Measurements from ENCODE around the gene KAZN.

Gene KAZN

GRCh38 chr1:14926818-14927575 is 328.5 kb downstream of the KAZN start:
- TF ChIP-seq CTCF (IDR thresholded peaks at IDR 0.05; ENCODE audit: borderline replicate concordance, control extremely low read depth, extremely low read depth, insufficient read depth, missing control alignments) = no peak
- in situ Hi-C loops (cut with MboI; ENCODE audit: low sequenced_read_pairs, unreplicated experiment) = no loop called here
- DNase-seq (ENCODE audit: low spot score) = no peak

- TF ChIP-seq CTCF (IDR thresholded peaks at IDR 0.05; ENCODE audit: borderline replicate concordance, control extremely low read depth, extremely low read depth, insufficient read depth, missing control alignments) = no peak
- in situ Hi-C loops (cut with MboI; ENCODE audit: low sequenced_read_pairs, unreplicated experiment) = no loop called here
- no peak for DNase-seq (ENCODE audit: low spot score)
These were observed 329.9 kb downstream of the KAZN start for GRCh38 chr1:14928412-14928811.

GRCh38 chr1:14928886-14929546 is 330.5 kb downstream of the KAZN start:
- TF ChIP-seq CTCF (IDR thresholded peaks at IDR 0.05; ENCODE audit: borderline replicate concordance, control extremely low read depth, extremely low read depth, insufficient read depth, missing control alignments) = no peak
- DNase-seq (ENCODE audit: low spot score) = no peak
- in situ Hi-C loops (cut with MboI; ENCODE audit: low sequenced_read_pairs, unreplicated experiment) = no loop called here

- no peak for DNase-seq (ENCODE audit: low spot score)
- in situ Hi-C loops (cut with MboI; ENCODE audit: low sequenced_read_pairs, unreplicated experiment) = no loop called here
- no peak for TF ChIP-seq CTCF (IDR thresholded peaks at IDR 0.05; ENCODE audit: borderline replicate concordance, control extremely low read depth, extremely low read depth, insufficient read depth, missing control alignments)
These were observed 331.2 kb downstream of the KAZN start for GRCh38 chr1:14929547-14930246.

GRCh38 chr1:14930247-14930965 is 331.9 kb downstream of the KAZN start:
- TF ChIP-seq CTCF (IDR thresholded peaks at IDR 0.05; ENCODE audit: borderline replicate concordance, control extremely low read depth, extremely low read depth, insufficient read depth, missing control alignments) = no peak
- DNase-seq (ENCODE audit: low spot score) = no peak
- in situ Hi-C loops (cut with MboI; ENCODE audit: low sequenced_read_pairs, unreplicated experiment) = no loop called here

- no peak for TF ChIP-seq CTCF (IDR thresholded peaks at IDR 0.05; ENCODE audit: borderline replicate concordance, control extremely low read depth, extremely low read depth, insufficient read depth, missing control alignments)
- in situ Hi-C loops (cut with MboI; ENCODE audit: low sequenced_read_pairs, unreplicated experiment) = no loop called here
- no peak for DNase-seq (ENCODE audit: low spot score)
These were observed 333.7 kb downstream of the KAZN start for GRCh38 chr1:14932034-14932638.
